Measurements from ENCODE around the gene FABP7. TPM values are rescaled to one million over a fixed set of nuclear protein-coding genes. Genes with fewer than 3 reads are reported as not detected.
A peak's percentile ranks its signal among the peaks of the same experiment; 100 is the strongest.
"Not testable (repeated sequence)": the region's sequence is repeated elsewhere in the genome, so short reads cannot be mapped to it uniquely, and the experiment has no call there.

The FABP7 gene
- total and polyA plus RNA-seq, 2 donors (not counting 1 experiment from before 2014, with no cell fraction given), result not detected

GRCh38 chr6:122747573-122747972 is 31.9 kb upstream of the FABP7 start:
- H4K20me1 ChIP-seq (ENCODE audit: control insufficient read depth, extremely low read depth, insufficient read depth, low read length), result no peaks in the 10 kb centered on the region
- DNase-seq (ENCODE audit: low read depth in 2 of 2), result no peak
- no peaks in the 10 kb centered on the region for H3K79me2 ChIP-seq (ENCODE audit: control insufficient read depth, insufficient read depth, low read length)
- no peak overlapping the region for H2AFZ ChIP-seq (ENCODE audit: low read length)
- no peak overlapping the region for H3K27ac ChIP-seq (ENCODE audit: insufficient read depth, low read length)
- TF ChIP-seq CTCF (conservative IDR thresholded peaks at IDR 0.05 in 1 of 2, IDR thresholded peaks at IDR 0.05 in 1 of 2; ENCODE audit: low read depth in 1 of 2, low read length in 2 of 2) (no peak), EZH2 (IDR thresholded peaks at IDR 0.05; ENCODE audit: low read length, missing control alignments) (no peak)
- no peaks in the 10 kb centered on the region for H3K9me3 ChIP-seq (ENCODE audit: control insufficient read depth, insufficient read depth, low read depth, low read length)
- no peak overlapping the region for H3K4me2 ChIP-seq (ENCODE audit: extremely low read depth, insufficient read depth, low read length)
- H3K36me3 ChIP-seq (ENCODE audit: control insufficient read depth, insufficient read depth, low read length), result no peaks in the 10 kb centered on the region
- no peak overlapping the region for H3K4me3 ChIP-seq (replicated peaks in 1 of 4; ENCODE audit: control extremely low read depth in 1 of 4, insufficient read depth in 1 of 4, low read depth in 3 of 4, low read length in 4 of 4)
- no peak overlapping the region for H3K9ac ChIP-seq (ENCODE audit: insufficient read depth, low read length)
- no peaks in the 10 kb centered on the region for H3K27me3 ChIP-seq (ENCODE audit: control insufficient read depth, insufficient read depth, low read length)
- no peaks in the 10 kb centered on the region for H3K4me1 ChIP-seq (ENCODE audit: control insufficient read depth, extremely low read depth, insufficient read depth, low read length)

- not testable (repeated sequence) for H3K79me2 ChIP-seq (ENCODE audit: control insufficient read depth, insufficient read depth, low read length); H3K4me1 ChIP-seq (ENCODE audit: control insufficient read depth, extremely low read depth, insufficient read depth, low read length); H3K36me3 ChIP-seq (ENCODE audit: control insufficient read depth, insufficient read depth, low read length); H3K27ac ChIP-seq (ENCODE audit: insufficient read depth, low read length); H3K4me2 ChIP-seq (ENCODE audit: extremely low read depth, insufficient read depth, low read length); H2AFZ ChIP-seq (ENCODE audit: low read length); H3K9ac ChIP-seq (ENCODE audit: insufficient read depth, low read length); H3K27me3 ChIP-seq (ENCODE audit: control insufficient read depth, insufficient read depth, low read length); H4K20me1 ChIP-seq (ENCODE audit: control insufficient read depth, extremely low read depth, insufficient read depth, low read length); H3K9me3 ChIP-seq (ENCODE audit: control insufficient read depth, insufficient read depth, low read depth, low read length); H3K4me3 ChIP-seq (replicated peaks in 1 of 4; ENCODE audit: control extremely low read depth in 1 of 4, insufficient read depth in 1 of 4, low read depth in 3 of 4, low read length in 4 of 4); DNase-seq (ENCODE audit: low read depth in 2 of 2)
Observed at GRCh38 chr6:122748945-122749344, 30.6 kb upstream of the FABP7 start.

GRCh38 chr6:122749451-122750050 is 30.0 kb upstream of the FABP7 start:
- Histone ChIP-seq H4K20me1 (ENCODE audit: control insufficient read depth, extremely low read depth, insufficient read depth, low read length) (no peaks in the 10 kb centered on the region), H3K27me3 (ENCODE audit: control insufficient read depth, insufficient read depth, low read length) (no peaks in the 10 kb centered on the region), H3K27ac (ENCODE audit: insufficient read depth, low read length) (no peak overlapping the region), H3K9me3 (ENCODE audit: control insufficient read depth, insufficient read depth, low read depth, low read length) (no peaks in the 10 kb centered on the region), H2AFZ (ENCODE audit: low read length) (no peak overlapping the region), H3K4me1 (ENCODE audit: control insufficient read depth, extremely low read depth, insufficient read depth, low read length) (no peaks in the 10 kb centered on the region), H3K9ac (ENCODE audit: insufficient read depth, low read length) (no peak overlapping the region), H3K4me3 (replicated peaks in 1 of 4; ENCODE audit: control extremely low read depth in 1 of 4, insufficient read depth in 1 of 4, low read depth in 3 of 4, low read length in 4 of 4) (no peak overlapping the region), H3K36me3 (ENCODE audit: control insufficient read depth, insufficient read depth, low read length) (no peaks in the 10 kb centered on the region), H3K79me2 (ENCODE audit: control insufficient read depth, insufficient read depth, low read length) (no peaks in the 10 kb centered on the region), H3K4me2 (ENCODE audit: extremely low read depth, insufficient read depth, low read length) (no peak overlapping the region)
- DNase-seq (ENCODE audit: low read depth in 2 of 2), result peak in 1 of 2 donors; percentile 14
- no peak for TF ChIP-seq CTCF (conservative IDR thresholded peaks at IDR 0.05 in 1 of 2, IDR thresholded peaks at IDR 0.05 in 1 of 2; ENCODE audit: low read depth in 1 of 2, low read length in 2 of 2)
- TF ChIP-seq EZH2 (IDR thresholded peaks at IDR 0.05; ENCODE audit: low read length, missing control alignments), result no peak

Data from fibroblast of lung (primary cell).